NCI-H524 (cell line): ENCODE measurements around the gene HMGCS2.
A peak's percentile ranks its signal among the peaks of the same experiment; 100 is the strongest.
"Not testable (repeated sequence)": the region's sequence is repeated elsewhere in the genome, so short reads cannot be mapped to it uniquely, and the experiment has no call there.

ENCODE experiments used
- DNase-seq, 2 experiments: peaks; one replicate each; lab custom pipeline; 2025; lab: John Stamatoyannopoulos, UW

HMGCS2 gene

GRCh38 chr1:119731060-119731459, 37.6 kb downstream of the HMGCS2 start:
- no peak for DNase-seq

GRCh38 chr1:119729044-119729443, 39.7 kb downstream of the HMGCS2 start:
- no peak for DNase-seq

DNA sequence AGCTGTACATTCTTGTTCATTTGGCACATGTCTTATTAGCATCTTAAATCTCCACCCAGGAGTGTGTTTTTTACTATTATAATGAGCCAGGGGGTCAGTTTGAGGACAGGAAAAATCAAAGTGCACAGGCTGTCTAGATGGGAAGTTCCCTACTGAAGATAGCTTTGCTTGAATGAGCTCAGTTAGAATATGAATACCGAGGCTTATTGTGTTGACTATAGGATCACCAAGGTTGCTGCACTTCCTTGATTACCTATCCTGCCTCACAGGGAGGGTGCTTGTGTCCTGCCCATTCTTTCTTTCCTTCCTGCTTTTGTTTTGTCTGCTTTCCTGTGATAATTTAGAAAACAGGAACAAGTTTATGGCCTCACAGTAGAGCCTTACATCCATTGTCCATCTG, 40.7 kb downstream of the HMGCS2 start:
- no peak for DNase-seq

DNA sequence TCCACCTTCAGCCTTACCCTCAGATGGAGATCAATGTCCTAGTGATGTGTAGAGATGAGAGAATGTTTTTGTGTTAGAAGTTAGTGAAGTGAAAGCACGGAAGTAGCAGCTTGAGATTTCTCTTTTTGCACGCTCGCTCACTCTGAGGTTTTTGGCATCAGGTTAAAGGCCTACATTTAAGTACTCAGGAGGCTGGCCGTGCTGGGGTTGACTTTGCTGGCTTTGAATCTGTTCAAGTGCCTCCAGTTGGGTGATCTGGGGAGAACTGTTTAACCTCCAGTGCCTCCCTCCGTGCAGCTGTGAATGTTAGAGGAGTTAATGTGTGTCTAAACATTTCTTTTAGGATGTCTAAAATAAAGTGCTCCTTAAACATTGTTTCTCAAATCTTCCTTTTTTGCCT, 43.1 kb downstream of the HMGCS2 start:
- DNase-seq, result no peak

- no peak for DNase-seq
Measured at GRCh38 chr1:119724611-119725218, 44.0 kb downstream of the HMGCS2 start.

DNA sequence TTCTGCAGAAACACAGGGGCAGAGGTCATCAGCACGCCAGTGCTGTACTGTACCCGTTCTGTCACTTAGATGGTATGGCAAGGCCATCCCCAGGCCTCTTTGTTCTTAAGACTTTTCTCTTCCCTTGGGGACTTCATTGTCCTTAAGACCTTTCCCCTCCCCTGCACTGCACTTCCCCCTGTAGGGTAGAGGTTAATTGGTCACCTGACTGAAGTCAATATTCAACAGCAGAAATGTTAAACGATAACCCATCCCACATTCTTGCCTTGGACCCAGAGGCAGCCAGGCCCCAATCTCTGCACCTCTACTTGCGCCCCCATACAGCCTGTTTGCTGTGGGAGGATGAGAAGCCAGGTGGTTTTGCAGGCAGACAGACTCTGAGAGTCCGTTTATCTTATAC, 46.8 kb downstream of the HMGCS2 start:
- DNase-seq, result no peak

GRCh38 chr1:119720866-119721440, 47.8 kb downstream of the HMGCS2 start:
- DNase-seq, result no peak

GRCh38 chr1:119718972-119719371, 49.7 kb downstream of the HMGCS2 start:
- no peak for DNase-seq

- no peak for DNase-seq
Measured at GRCh38 chr1:119718409-119718808, 50.3 kb downstream of the HMGCS2 start.

GRCh38 chr1:119715542-119715941, 53.2 kb downstream of the HMGCS2 start:
- DNase-seq, result no peak

- no peak for DNase-seq
Measured at GRCh38 chr1:119714583-119714982, 54.1 kb downstream of the HMGCS2 start.

GRCh38 chr1:119713749-119714456, 54.8 kb downstream of the HMGCS2 start:
- no peak for DNase-seq

DNA sequence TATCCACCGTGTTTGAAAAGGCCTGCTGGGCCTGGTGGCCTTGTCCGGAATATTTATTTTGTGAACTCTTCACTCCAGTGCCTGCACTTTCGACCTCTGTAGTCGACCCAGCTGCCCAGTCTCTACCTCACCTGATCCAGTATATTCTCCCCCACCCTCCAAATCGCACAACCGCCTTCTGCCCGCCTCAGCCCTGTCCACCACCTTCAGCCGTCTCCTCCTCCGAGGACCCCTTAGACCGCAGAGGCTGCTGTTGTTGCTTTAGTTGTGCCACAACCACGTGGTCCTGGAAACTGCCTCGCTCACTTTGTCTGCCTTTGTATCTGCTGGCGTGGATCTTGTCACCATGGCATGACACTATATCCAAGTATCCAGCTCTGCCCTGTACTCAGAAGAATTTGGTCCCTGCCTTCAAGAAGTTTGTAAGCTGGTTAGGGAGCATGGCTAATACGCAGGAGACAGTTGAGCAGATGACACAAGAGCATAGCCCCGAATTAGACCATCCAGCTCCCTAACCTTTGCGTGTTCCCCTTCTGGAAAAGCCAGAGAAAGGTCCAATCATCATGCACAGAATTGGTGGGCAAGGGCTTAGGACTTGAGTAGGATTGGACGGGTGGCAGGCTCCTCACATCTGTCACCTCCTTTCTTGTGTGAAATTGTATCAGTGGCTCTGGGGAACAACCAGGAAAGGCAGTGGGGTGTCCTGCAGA, 55.5 kb downstream of the HMGCS2 start:
- DNase-seq, result peak; percentile 44 to 76

GRCh38 chr1:119712342-119713038, 56.2 kb downstream of the HMGCS2 start:
- peak; percentile 80 to 82 for DNase-seq

DNA sequence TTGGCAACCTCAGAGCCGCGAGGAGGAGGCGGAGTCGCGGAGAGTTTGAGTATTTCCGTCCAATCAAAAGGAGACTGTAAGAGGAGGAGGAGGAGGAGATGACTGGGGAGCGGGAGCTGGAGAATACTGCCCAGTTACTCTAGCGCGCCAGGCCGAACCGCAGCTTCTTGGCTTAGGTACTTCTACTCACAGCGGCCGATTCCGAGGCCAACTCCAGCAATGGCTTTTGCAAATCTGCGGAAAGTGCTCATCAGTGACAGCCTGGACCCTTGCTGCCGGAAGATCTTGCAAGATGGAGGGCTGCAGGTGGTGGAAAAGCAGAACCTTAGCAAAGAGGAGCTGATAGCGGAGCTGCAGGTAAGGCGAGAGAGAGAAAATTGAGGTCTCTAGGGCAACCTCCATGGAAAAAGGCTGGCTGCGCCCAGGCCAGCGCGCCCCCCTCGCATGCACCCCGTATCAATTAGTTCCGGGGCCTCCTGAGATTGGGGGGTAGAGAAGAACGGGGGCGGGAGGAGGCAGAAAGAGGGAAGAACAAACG, 56.8 kb downstream of the HMGCS2 start, which contains the start of gene PHGDH:
Gene PHGDH (plus strand): TSS at position 131 of the 538 bp plus-strand sequence. CDS start 89 bp downstream, at position 220.
- peak; percentile 66 to 87 for DNase-seq

- not testable (repeated sequence) for DNase-seq
Measured at GRCh38 chr1:119711356-119711803, 57.3 kb downstream of the HMGCS2 start.

DNA sequence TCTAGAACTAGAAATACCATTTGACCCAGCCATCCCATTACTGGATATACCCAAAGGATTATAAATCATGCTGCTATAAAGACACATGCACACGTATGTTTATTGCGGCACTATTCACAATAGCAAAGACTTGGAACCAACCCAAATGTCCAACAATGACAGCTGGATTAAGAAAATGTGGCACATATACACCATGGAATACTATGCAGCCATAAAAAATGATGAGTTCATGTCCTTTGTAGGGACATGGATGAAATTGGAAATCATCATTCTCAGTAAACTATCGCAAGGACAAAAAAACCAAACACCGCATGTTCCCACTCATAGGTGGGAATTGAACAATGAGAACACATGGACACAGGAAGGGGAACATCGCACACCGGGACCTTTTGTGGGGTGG, 62.1 kb downstream of the HMGCS2 start:
- not testable (repeated sequence) for DNase-seq

- DNase-seq, result no peak
Measured at GRCh38 chr1:119703666-119704450, 64.8 kb downstream of the HMGCS2 start.

DNA sequence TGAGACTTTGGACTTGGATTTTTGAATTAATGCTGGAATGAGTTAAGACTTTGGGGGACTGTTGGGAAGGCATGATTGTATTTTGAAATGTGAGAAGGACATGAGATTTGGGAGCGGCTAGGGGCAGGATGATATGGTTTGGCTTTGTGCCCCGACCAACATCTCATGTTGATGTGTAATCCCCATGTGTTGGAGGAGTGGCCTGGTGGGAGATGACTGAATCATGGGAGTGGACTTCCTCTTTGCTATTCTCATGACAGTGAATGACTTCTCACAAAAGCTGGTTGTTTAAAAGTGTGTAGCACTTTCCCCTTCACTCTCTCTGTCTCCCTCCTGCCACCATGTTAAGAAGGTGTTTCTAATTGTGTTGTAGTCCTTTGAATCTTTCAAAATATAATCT, 66.3 kb downstream of the HMGCS2 start:
- DNase-seq, result no peak

- DNase-seq, result no peak
Measured at GRCh38 chr1:119701659-119702058, 67.0 kb downstream of the HMGCS2 start.

GRCh38 chr1:119700326-119700725, 68.4 kb downstream of the HMGCS2 start:
- DNase-seq, result no peak
